K562 (cell line): ENCODE measurements around the gene FCRLA. TPM values are rescaled to one million over a fixed set of nuclear protein-coding genes. Genes with fewer than 3 reads are reported as not detected.

Experiments
- ARNT ChIP-seq, 2 experiments: fragments of 450-650 bp; IDR thresholded peaks; 2 replicates each; pipeline ENCODE4 v1.6.1; 2016; ENCODE audit warnings: mild to moderate bottlenecking in 1 of 2
- CHCHD3 ChIP-seq: fragments of 250-450 bp; sonication (Bioruptor Pico); IDR thresholded peaks from 2 replicates; pipeline ENCODE4 v2.1.2; 2022; ENCODE audit warnings: mild to moderate bottlenecking
- CTBP1 ChIP-seq: fragments of 450-650 bp; IDR thresholded peaks from 2 replicates; pipeline ENCODE4 v1.6.1; 2016; ENCODE audit warnings: borderline replicate concordance
- EP300 ChIP-seq: IDR thresholded peaks from 2 replicates; pipeline ENCODE4 v1.6.1; 2012; ENCODE audit warnings: low read length, improper control_type of control experiment
- FOXK1 ChIP-seq: sonication (generic); formaldehyde crosslinking; IDR thresholded peaks from 2 replicates; pipeline ENCODE4 v1.8.0; 2022; ENCODE audit warnings: missing genetic modification reagents, mild to moderate bottlenecking, borderline replicate concordance
- MTA1 ChIP-seq: fragments of 450-650 bp; IDR thresholded peaks from 2 replicates; pipeline ENCODE4 v1.6.1; 2017; ENCODE audit warnings: borderline replicate concordance
- MTA3 ChIP-seq: fragments of 450-650 bp; formaldehyde crosslinking; IDR thresholded peaks from 2 replicates; pipeline ENCODE4 v1.6.1; 2017; ENCODE audit warnings: mild to moderate bottlenecking, borderline replicate concordance
- NUFIP1 ChIP-seq: fragments of 450-650 bp; IDR thresholded peaks from 2 replicates; pipeline ENCODE4 v1.6.1; 2018; ENCODE audit not compliant: partially characterized antibody
- RBM14 ChIP-seq: fragments of 200-400 bp; formaldehyde crosslinking; IDR thresholded peaks from 2 replicates; pipeline ENCODE4 v1.6.1; 2018; ENCODE audit warnings: low read depth, mild to moderate bottlenecking, low read length, moderate library complexity, borderline replicate concordance; ENCODE audit not compliant: insufficient read depth
- RBM25 ChIP-seq: fragments of 200-400 bp; formaldehyde crosslinking; IDR thresholded peaks from 2 replicates; pipeline ENCODE4 v1.6.1; 2018; ENCODE audit warnings: low read length, low read depth, moderate library complexity; ENCODE audit not compliant: severe bottlenecking
- SPI1 ChIP-seq: IDR thresholded peaks from 2 replicates; pipeline ENCODE4 v1.6.1; 2011; ENCODE audit warnings: low read depth, low read length, control low read depth, borderline replicate concordance
- SRSF3 ChIP-seq: fragments of 200-400 bp; formaldehyde crosslinking; IDR thresholded peaks from 2 replicates; pipeline ENCODE4 v1.6.1; 2016; ENCODE audit warnings: mild to moderate bottlenecking, low read length, moderate library complexity; ENCODE audit not compliant: insufficient read depth
- TAF9B ChIP-seq: fragments of 450-650 bp; IDR thresholded peaks from 2 replicates; pipeline ENCODE4 v1.6.1; 2018; ENCODE audit warnings: mild to moderate bottlenecking; ENCODE audit not compliant: partially characterized antibody
- TBP ChIP-seq: optimal IDR thresholded peaks from 2 replicates; pipeline ENCODE3; 2011; ENCODE audit warnings: low read depth, low read length, improper control_type of control experiment
- ZFP36 ChIP-seq: fragments of 150-350 bp; IDR thresholded peaks from 2 replicates; pipeline ENCODE4 v1.6.1; 2018; ENCODE audit warnings: low read length, low read depth; ENCODE audit not compliant: partially characterized antibody
- ZNF232 ChIP-seq: sonication (generic); formaldehyde crosslinking; IDR thresholded peaks from 2 replicates; pipeline ENCODE4 v1.8.0; 2022; ENCODE audit warnings: mild to moderate bottlenecking, missing genetic modification reagents
- polyA plus RNA-seq, 8 experiments: library from polyadenylated mRNA; depleted of rRNA in 4 of 8; stranded (reverse) in 5 of 8; unstranded in 3 of 8; fragments of >200 nt; fragmentation: Nextera tagmentation in 2 of 8; fragmentation: Illumina TruSeq in 1 of 8; extraction: Ambion mirVana in 2 of 8; extraction: Trizol in 1 of 8; gene quantifications; 2 replicates each; pipeline versions ENCODE4 v1.2.1 to v1.2.3, GENCODE V29; 2011 to 2014; ENCODE audit warnings: inconsistent platforms in 1 of 8, missing spikeins in 1 of 8
- total RNA-seq, 7 experiments: library from RNA; depleted of rRNA in 6 of 7; stranded (reverse); fragments of >200 nt in 6 of 7; fragmentation: Illumina TruSeq in 2 of 7; extraction: Trizol in 2 of 7; gene quantifications; 2 replicates each; pipeline versions ENCODE4 v1.2.1 to v1.2.3, GENCODE V29; 2011 to 2021; ENCODE audit warnings: low replicate concordance in 1 of 7
- TF ChIP-seq, protein P1 (sequence below): fragments of 200-800 bp; sonication (Bioruptor generic); IDR thresholded peaks from 2 replicates; pipeline ENCODE4 v1.6.1; 2017; ENCODE audit warnings: missing genetic modification characterization, missing compliant biosample characterization
- TF ChIP-seq, protein P2 (sequence below): conservative IDR thresholded peaks from 2 replicates; pipeline ENCODE4 v1.6.1; 2011; ENCODE audit warnings: low read depth, mild to moderate bottlenecking, low read length; ENCODE audit not compliant: control insufficient read depth
- TF ChIP-seq, protein P3 (sequence below): fragments of 200-800 bp; sonication (Bioruptor generic); IDR thresholded peaks from 2 replicates; pipeline ENCODE4 v1.6.1; 2016; ENCODE audit warnings: missing genetic modification characterization, missing compliant biosample characterization

Gene FCRLA
- total and polyA plus RNA-seq, 9 of the 15 experiments (the other 6 are each of a cell fraction or from before 2014, with no cell fraction given): 0.09 to 0.84 (median 0.44) TPM

DNA sequence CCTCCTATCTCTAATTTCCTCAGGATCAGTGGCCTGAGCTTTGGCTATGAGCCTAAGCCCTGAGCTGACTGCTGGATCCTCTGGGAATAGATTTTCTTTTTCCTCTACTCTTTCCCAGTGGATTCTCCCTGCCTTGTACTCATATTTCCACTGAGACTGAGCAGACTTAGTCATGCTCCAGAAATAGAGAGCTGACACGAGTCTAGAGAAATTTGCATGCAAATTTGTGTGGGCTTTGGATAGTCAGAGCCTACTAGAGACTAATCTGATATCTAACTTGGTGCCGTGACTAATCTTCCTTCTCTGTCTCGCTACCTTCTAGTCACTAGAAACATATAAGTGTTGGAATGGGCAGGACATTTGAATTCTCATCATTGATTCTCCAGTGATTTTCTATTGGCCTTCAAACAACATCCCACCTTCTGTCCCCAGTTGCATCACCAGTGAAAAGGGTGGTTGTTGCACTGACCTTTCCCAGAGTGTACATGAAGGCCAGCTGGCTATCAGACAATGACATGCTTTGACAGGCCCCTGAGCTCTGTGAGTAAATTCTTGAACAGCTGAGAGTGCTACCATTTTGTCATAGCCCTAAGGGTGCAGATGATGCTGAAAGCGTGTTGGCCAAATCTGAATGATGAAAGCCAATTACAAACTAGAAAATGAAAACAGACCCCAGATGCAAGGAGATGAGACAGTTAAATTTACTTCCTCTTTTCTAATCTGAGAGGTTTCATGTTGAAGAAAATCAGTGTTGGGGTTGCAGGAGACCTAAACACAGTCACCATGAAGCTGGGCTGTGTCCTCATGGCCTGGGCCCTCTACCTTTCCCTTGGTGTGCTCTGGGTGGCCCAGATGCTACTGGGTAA lies at the start of gene FCRLA (continued):
- TF ChIP-seq, protein P1, sequence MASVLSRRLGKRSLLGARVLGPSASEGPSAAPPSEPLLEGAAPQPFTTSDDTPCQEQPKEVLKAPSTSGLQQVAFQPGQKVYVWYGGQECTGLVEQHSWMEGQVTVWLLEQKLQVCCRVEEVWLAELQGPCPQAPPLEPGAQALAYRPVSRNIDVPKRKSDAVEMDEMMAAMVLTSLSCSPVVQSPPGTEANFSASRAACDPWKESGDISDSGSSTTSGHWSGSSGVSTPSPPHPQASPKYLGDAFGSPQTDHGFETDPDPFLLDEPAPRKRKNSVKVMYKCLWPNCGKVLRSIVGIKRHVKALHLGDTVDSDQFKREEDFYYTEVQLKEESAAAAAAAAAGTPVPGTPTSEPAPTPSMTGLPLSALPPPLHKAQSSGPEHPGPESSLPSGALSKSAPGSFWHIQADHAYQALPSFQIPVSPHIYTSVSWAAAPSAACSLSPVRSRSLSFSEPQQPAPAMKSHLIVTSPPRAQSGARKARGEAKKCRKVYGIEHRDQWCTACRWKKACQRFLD (CRISPR knock-in tag): 0 out of 2 replicates have a peak, but pooled peaks have one; percentile 25
- peak; percentile 24 for TF ChIP-seq ZFP36
- TF ChIP-seq SRSF3: no peak
- TF ChIP-seq, protein P2, sequence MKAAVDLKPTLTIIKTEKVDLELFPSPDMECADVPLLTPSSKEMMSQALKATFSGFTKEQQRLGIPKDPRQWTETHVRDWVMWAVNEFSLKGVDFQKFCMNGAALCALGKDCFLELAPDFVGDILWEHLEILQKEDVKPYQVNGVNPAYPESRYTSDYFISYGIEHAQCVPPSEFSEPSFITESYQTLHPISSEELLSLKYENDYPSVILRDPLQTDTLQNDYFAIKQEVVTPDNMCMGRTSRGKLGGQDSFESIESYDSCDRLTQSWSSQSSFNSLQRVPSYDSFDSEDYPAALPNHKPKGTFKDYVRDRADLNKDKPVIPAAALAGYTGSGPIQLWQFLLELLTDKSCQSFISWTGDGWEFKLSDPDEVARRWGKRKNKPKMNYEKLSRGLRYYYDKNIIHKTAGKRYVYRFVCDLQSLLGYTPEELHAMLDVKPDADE: no peak
- TF ChIP-seq ZNF232 (CRISPR knock-in tag): no peak
- TF ChIP-seq, protein P3, sequence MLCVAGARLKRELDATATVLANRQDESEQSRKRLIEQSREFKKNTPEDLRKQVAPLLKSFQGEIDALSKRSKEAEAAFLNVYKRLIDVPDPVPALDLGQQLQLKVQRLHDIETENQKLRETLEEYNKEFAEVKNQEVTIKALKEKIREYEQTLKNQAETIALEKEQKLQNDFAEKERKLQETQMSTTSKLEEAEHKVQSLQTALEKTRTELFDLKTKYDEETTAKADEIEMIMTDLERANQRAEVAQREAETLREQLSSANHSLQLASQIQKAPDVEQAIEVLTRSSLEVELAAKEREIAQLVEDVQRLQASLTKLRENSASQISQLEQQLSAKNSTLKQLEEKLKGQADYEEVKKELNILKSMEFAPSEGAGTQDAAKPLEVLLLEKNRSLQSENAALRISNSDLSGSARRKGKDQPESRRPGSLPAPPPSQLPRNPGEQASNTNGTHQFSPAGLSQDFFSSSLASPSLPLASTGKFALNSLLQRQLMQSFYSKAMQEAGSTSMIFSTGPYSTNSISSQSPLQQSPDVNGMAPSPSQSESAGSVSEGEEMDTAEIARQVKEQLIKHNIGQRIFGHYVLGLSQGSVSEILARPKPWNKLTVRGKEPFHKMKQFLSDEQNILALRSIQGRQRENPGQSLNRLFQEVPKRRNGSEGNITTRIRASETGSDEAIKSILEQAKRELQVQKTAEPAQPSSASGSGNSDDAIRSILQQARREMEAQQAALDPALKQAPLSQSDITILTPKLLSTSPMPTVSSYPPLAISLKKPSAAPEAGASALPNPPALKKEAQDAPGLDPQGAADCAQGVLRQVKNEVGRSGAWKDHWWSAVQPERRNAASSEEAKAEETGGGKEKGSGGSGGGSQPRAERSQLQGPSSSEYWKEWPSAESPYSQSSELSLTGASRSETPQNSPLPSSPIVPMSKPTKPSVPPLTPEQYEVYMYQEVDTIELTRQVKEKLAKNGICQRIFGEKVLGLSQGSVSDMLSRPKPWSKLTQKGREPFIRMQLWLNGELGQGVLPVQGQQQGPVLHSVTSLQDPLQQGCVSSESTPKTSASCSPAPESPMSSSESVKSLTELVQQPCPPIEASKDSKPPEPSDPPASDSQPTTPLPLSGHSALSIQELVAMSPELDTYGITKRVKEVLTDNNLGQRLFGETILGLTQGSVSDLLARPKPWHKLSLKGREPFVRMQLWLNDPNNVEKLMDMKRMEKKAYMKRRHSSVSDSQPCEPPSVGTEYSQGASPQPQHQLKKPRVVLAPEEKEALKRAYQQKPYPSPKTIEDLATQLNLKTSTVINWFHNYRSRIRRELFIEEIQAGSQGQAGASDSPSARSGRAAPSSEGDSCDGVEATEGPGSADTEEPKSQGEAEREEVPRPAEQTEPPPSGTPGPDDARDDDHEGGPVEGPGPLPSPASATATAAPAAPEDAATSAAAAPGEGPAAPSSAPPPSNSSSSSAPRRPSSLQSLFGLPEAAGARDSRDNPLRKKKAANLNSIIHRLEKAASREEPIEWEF (CRISPR knock-in tag): no peak
- no peak for TF ChIP-seq CHCHD3 (CRISPR knock-in tag)
- peak; percentile 68; the same call in 1 of the 2 replicates for TF ChIP-seq CTBP1
- TF ChIP-seq FOXK1: no peak
- TF ChIP-seq TAF9B: peak; percentile 86
- TF ChIP-seq NUFIP1: no peak
- peak; percentile 57; the same call in 1 of the 2 replicates for TF ChIP-seq MTA3
- TF ChIP-seq MTA1: no peak
- no peak for TF ChIP-seq RBM25
- peak in 1 of 2 experiments; percentile 44; a peak in 1 of 4 replicates for TF ChIP-seq ARNT (IDR thresholded peaks at IDR 0.05)
- TF ChIP-seq TBP: peak; percentile 17
- TF ChIP-seq RBM14: no peak
- TF ChIP-seq SPI1: 0 out of 2 replicates have a peak, but pooled peaks have one; percentile 13
- TF ChIP-seq EP300: 0 out of 2 replicates have a peak, but pooled peaks have one; percentile 16
